Measurements from ENCODE around the gene ARVCF. TPM values are rescaled to one million over a fixed set of nuclear protein-coding genes. Genes with fewer than 3 reads are reported as not detected.

Gene ARVCF
- total and polyA plus RNA-seq, 2 donors (not counting 3 experiments of a cell fraction or from before 2014, with no cell fraction given) = 81.3 to 105 TPM

GRCh38 chr22:20065896-20066616 lies 49.4 kb upstream of the ARVCF start:
- intact Hi-C loops (cut with micrococcal nuclease) = no loop called here
- BruUV-seq (replicated peaks) = no TSS peak
- H3K27me3 ChIP-seq (ENCODE audit: control insufficient read depth in 2 of 2, insufficient read depth in 2 of 2, low read length in 2 of 2) = no peaks in the 10 kb centered on the region
- TF ChIP-seq, protein P1, sequence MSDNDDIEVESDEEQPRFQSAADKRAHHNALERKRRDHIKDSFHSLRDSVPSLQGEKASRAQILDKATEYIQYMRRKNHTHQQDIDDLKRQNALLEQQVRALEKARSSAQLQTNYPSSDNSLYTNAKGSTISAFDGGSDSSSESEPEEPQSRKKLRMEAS (IDR thresholded peaks at IDR 0.05; ENCODE audit: insufficient read depth, insufficient read length) = no peak
- TF ChIP-seq FOS (IDR thresholded peaks at IDR 0.05; ENCODE audit: borderline replicate concordance, insufficient read depth, low read length) (no peak), MYC (IDR thresholded peaks at IDR 0.05; ENCODE audit: low read depth, low read length) (no peak), GATA2 (IDR thresholded peaks at IDR 0.05; ENCODE audit: insufficient read depth, insufficient read length, low read depth, low read length) (no peak), POLR2AphosphoS5 (IDR thresholded peaks at IDR 0.05; ENCODE audit: insufficient read depth, low read depth, low read length) (no peak), CTCF (IDR thresholded peaks at IDR 0.05; ENCODE audit: extremely low read depth in 1 of 2, insufficient read depth in 1 of 2, low read depth in 1 of 2, low read length in 2 of 2) (no peak), POLR2A (IDR thresholded peaks at IDR 0.05; ENCODE audit: low read depth, low read length) (no peak), JUN (IDR thresholded peaks at IDR 0.05; ENCODE audit: borderline replicate concordance, insufficient read depth, insufficient read length, low read depth) (no peak), EZH2 (IDR thresholded peaks at IDR 0.05; ENCODE audit: borderline replicate concordance, low read depth, low read length, severe bottlenecking) (no peak)
- dilution Hi-C loops (cut with MboI; ENCODE audit: extremely low pct_ligation_motif_present, low sequenced_read_pairs) = no loop called here
- POLR2A ChIA-PET = no interaction called here
- H3K4me1 ChIP-seq (ENCODE audit: control insufficient read depth, extremely low read depth, insufficient read depth, low read length) = peaks cover 12% of the 10 kb centered on the region
- no peaks in the 10 kb centered on the region for H3K9me3 ChIP-seq (replicated peaks; ENCODE audit: control insufficient read depth, insufficient read depth, low read length)
- FAIRE-seq (no peak), DNase-seq (ENCODE audit: low read depth, low spot score) (no peak)
- H3K27ac ChIP-seq (ENCODE audit: insufficient read depth, low read depth, low read length) = no peak overlapping the region
- CTCF ChIA-PET = no interaction called here
- no peaks in the 10 kb centered on the region for H4K20me1 ChIP-seq (replicated peaks; ENCODE audit: control insufficient read depth, extremely low read depth, insufficient read depth, low read length)
- H3K4me3 ChIP-seq (replicated peaks in 1 of 3; ENCODE audit: insufficient read depth in 1 of 3, low read depth in 1 of 3, low read length in 3 of 3) = no peak overlapping the region
- H3K4me2 ChIP-seq (ENCODE audit: insufficient read depth, low read length) = no peak overlapping the region
- no peaks in the 10 kb centered on the region for H3K79me2 ChIP-seq (ENCODE audit: control insufficient read depth, insufficient read depth, low read length)
- H3K9ac ChIP-seq (replicated peaks; ENCODE audit: extremely low read depth, insufficient read depth, low read length) = no peak overlapping the region
- H2AFZ ChIP-seq (ENCODE audit: low read depth, low read length) = no peak overlapping the region
- no peaks in the 10 kb centered on the region for H3K9me1 ChIP-seq (replicated peaks; ENCODE audit: control insufficient read depth, extremely low read depth, insufficient read depth, low read length)
- H3K36me3 ChIP-seq (ENCODE audit: control insufficient read depth in 2 of 2, extremely low read depth in 1 of 2, insufficient read depth in 2 of 2, low read length in 2 of 2) = peaks cover 2 to 12% of the 10 kb centered on the region in 2 experiments

Measured in endothelial cell of umbilical vein (primary cell).